GM15510 (cell line): ENCODE measurements around the gene RAD51C.

Experiments
- POLR2A ChIP-seq: IDR thresholded peaks from 3 replicates; pipeline ENCODE4 v1.6.1; 2011; ENCODE audit warnings: borderline replicate concordance; ENCODE audit not compliant: insufficient read length; ENCODE audit errors: extremely low read depth

RAD51C gene

DNA sequence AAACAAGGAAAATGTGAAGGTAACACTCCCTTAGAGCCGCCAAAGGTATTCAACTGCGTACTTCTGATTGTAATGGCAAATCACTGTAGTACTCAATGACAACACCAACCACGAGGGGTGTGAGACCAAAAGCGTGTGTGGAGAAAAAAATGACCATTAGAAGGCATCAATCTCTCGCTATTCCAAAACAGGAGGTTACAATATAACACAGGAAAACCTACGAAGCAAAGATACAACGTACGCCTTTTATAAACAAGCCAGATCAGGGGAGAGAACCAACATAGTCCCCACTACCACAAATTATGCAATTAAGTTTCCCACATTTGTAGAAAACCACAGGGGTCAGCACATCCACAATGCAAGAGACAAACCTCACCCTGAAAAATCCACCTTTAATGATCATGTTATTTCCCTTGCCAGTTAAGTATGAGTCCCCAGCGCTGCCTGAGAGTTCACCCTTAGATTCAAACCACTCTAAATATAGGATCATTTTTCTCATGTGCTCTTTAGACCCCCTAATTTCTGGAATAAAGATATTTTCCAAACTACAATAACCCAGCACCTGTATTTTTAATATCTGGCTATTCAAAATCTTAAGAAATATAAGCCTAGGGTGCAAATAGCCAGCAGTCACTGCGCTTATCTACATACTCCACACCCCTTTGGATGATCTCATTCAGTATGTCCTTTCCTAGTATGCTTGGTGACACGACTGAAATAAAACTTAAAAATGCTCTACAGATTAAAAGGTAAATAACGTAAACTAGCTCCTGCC lies 13.0 kb upstream of the RAD51C start:
- peak; percentile 28 for TF ChIP-seq POLR2A

- TF ChIP-seq POLR2A: no peak
These were observed 12.4 kb upstream of the RAD51C start for GRCh38 chr17:58680038-58680369.

DNA sequence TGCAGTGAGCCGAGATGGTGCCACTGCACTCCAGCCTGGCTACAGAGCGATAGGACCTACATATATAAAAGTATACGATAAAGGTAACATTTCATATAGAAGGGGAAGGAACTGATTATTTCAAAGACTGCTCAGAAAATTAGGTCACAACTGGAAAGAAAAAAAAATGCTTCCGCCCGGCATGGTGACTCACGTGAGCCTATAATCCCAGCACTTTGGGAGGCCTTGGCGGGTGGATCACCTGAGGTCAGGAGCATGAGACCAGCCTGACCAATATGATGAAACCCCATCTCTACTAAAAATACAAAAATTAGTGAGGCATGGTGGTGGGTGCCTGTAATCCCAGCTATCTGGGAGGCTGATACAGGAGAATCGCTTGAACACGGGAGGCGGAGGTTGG lies 8.4 kb upstream of the RAD51C start:
- TF ChIP-seq POLR2A: no peak

GRCh38 chr17:58686980-58687379 lies 5.4 kb upstream of the RAD51C start:
- TF ChIP-seq POLR2A: no peak

DNA sequence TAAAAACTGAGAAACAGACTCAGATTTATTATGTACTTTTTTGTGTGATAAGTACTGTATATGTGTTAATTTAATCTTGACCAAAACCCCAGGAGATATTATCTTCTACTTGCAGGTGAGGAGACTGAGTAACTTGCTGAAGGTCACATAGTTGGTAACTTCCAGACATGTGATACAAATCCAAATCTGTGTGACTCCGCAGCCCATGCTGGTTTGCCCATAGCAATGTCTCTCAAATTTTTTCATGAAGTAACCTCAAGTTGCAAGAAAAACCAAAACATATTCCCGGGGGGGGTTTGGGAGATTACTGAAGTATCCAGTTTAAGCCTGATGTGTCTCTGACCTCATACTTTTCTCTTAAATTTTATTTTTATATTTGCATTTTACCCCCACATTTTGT lies 3.9 kb upstream of the RAD51C start:
- TF ChIP-seq POLR2A: no peak

GRCh38 chr17:58691701-58692238 lies 632 bp upstream of the RAD51C start, which contains the start of gene TEX14:
Gene TEX14, minus strand, starts transcription at chr17:58692045. Its CDS starts 40,044 bp downstream, at chr17:58652001.
- TF ChIP-seq POLR2A: no peak

GRCh38 chr17:58693208-58693607 lies 806 bp downstream of the RAD51C start:
- TF ChIP-seq POLR2A: no peak

DNA sequence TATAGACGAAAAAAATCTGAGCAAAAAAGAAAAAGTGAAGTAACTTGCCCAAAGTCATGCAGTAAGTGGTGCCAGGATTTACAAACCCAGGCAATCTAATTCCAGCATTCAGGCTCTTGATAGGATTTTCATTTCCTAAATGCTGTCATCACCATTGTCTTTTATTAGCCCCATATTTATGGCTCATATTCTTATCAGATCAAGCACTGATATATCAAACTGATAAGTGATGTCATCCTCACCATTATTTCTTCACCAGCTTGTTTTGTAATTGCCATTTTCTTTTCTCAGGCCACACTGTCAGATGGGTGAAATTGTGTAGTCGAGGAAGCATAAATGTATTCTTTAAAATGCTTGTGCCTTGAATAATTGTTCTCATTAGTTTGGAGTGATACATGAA lies 1.3 kb downstream of the RAD51C start:
- TF ChIP-seq POLR2A: no peak

DNA sequence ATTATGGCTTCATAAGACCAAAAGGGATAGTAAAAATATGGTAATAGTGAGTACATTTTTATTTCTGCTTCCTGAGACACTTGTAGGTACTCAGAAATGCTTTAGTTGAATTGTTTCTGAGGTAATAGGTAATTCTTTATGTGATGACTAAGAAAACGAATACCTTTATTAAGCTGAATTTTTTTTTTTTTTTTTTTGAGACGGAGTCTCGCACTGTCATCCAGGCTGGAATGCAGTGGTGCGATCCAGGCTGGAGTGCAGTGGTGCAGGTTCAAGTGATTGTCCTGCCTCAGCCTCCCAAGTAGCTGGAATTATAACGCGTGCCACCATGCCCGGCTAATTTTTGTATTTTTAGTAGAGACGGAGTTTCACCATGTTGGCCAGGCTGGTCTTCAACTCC lies 1.9 kb downstream of the RAD51C start:
- no peak for TF ChIP-seq POLR2A

GRCh38 chr17:58694826-58695225 lies 2.4 kb downstream of the RAD51C start:
- TF ChIP-seq POLR2A: no peak

DNA sequence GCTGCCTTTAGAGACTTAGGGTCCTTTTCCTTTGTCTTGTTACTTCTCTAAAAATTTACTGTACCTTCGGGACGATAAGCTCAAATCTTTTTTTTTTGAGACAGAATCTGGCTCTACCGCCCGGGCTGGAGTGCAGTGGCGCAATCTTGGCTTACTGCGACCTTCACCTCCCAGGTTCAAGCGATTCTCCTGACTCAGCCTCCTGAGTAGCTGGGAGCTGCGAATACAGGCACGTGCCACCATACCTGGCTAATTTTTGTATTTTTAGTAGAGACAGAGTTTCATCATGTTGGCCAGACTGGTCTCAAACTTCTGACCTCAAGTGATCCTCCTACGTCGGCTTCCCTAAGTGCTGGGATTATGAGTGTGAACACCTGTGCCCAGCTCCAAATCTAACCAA lies 7.4 kb downstream of the RAD51C start:
- TF ChIP-seq POLR2A: no peak

GRCh38 chr17:58702045-58702476 lies 9.7 kb downstream of the RAD51C start:
- no peak for TF ChIP-seq POLR2A

- no peak for TF ChIP-seq POLR2A
These were observed 10.3 kb downstream of the RAD51C start for GRCh38 chr17:58702708-58703107.

- no peak for TF ChIP-seq POLR2A
These were observed 10.9 kb downstream of the RAD51C start for GRCh38 chr17:58703137-58703915.

DNA sequence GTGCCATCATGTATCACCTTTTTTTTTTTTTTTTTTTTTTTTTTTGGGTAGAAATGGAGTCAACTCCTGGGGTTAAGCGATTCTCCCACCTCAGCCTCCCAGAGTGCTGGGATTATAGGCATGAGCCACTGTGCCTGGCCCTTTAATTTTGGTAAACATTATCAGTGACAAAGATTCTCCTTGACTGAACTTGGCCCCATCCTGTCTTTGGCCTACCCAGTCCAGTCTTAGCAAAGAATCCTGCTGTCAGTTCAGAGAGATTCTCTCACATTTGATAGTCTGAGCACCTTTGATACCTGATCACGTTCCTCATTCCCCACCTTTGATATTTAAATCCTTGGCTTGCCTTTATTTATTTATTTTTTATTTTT lies 11.5 kb downstream of the RAD51C start:
- no peak for TF ChIP-seq POLR2A

GRCh38 chr17:58706351-58707140 lies 14.1 kb downstream of the RAD51C start:
- no peak for TF ChIP-seq POLR2A

DNA sequence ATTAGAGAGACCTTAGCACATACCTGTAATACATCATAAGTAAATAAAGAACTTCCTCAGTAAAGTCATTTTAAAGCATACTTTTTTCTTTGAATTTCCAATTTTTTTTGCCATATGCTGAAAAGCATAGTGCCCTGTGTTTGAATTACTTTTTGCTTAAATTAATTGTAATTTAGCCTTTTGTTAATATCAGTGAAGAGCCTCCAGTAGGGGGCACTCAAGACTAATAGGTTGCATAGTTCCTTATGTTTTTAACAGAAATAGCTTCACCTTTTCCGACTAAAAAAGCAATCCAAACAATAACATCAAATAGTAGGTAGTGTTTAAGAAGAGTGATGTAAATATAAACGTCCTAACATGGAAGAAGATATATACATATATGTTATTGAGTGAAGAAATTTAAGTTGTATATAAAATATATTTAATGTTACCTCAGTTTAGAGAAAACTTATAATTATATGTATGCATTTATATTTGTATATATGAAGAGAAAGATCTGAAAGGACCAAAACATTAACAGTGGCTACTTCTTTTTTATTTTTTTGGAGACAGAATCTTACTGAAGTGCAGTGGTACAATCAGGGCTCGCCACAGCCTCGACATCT lies 18.6 kb downstream of the RAD51C start:
- no peak for TF ChIP-seq POLR2A
